Measurements from ENCODE around the gene ANXA5. TPM values are rescaled to one million over a fixed set of nuclear protein-coding genes. Genes with fewer than 3 reads are reported as not detected.

The ANXA5 gene
- total and polyA plus RNA-seq, 2 experiments from 2014 or later: 129 to 181 TPM

- Histone ChIP-seq H3K79me2 (replicated peaks; ENCODE audit: insufficient read depth) (no peaks in the 10 kb centered on the region), H3F3A (replicated peaks; ENCODE audit: low read depth) (no peaks in the 10 kb centered on the region), H3K4me3 (no peak overlapping the region), H3K27ac (ENCODE audit: low read depth) (no peak overlapping the region), H3K27me3 (ENCODE audit: insufficient read depth) (no peaks in the 10 kb centered on the region), H3K4me1 (ENCODE audit: insufficient read depth) (peaks cover 14% of the 10 kb centered on the region), H4K20me1 (replicated peaks; ENCODE audit: insufficient read depth) (no peaks in the 10 kb centered on the region), H3K4me2 (no peak overlapping the region), H3K9me2 (ENCODE audit: insufficient read depth) (no peaks in the 10 kb centered on the region), H3K36me3 (ENCODE audit: insufficient read depth) (no peaks in the 10 kb centered on the region), H2AFZ (no peak overlapping the region)
- H3K4me1 Mint-ChIP-seq: peaks cover 25% of the 10 kb centered on the region
- DNase-seq (ENCODE audit: low spot score) (no peak), ATAC-seq (no peak)
- no peak overlapping the region for H3K4me3 Mint-ChIP-seq
- no peak overlapping the region for H3K27ac Mint-ChIP-seq
- H3K9me3 Mint-ChIP-seq: peaks cover 1% of the 10 kb centered on the region; the same call in 2 of the 3 replicates
- peaks cover 6% of the 10 kb centered on the region for H3K27me3 Mint-ChIP-seq (ENCODE audit: insufficient read depth, low read depth, poor library complexity)
- TF ChIP-seq, protein P1, sequence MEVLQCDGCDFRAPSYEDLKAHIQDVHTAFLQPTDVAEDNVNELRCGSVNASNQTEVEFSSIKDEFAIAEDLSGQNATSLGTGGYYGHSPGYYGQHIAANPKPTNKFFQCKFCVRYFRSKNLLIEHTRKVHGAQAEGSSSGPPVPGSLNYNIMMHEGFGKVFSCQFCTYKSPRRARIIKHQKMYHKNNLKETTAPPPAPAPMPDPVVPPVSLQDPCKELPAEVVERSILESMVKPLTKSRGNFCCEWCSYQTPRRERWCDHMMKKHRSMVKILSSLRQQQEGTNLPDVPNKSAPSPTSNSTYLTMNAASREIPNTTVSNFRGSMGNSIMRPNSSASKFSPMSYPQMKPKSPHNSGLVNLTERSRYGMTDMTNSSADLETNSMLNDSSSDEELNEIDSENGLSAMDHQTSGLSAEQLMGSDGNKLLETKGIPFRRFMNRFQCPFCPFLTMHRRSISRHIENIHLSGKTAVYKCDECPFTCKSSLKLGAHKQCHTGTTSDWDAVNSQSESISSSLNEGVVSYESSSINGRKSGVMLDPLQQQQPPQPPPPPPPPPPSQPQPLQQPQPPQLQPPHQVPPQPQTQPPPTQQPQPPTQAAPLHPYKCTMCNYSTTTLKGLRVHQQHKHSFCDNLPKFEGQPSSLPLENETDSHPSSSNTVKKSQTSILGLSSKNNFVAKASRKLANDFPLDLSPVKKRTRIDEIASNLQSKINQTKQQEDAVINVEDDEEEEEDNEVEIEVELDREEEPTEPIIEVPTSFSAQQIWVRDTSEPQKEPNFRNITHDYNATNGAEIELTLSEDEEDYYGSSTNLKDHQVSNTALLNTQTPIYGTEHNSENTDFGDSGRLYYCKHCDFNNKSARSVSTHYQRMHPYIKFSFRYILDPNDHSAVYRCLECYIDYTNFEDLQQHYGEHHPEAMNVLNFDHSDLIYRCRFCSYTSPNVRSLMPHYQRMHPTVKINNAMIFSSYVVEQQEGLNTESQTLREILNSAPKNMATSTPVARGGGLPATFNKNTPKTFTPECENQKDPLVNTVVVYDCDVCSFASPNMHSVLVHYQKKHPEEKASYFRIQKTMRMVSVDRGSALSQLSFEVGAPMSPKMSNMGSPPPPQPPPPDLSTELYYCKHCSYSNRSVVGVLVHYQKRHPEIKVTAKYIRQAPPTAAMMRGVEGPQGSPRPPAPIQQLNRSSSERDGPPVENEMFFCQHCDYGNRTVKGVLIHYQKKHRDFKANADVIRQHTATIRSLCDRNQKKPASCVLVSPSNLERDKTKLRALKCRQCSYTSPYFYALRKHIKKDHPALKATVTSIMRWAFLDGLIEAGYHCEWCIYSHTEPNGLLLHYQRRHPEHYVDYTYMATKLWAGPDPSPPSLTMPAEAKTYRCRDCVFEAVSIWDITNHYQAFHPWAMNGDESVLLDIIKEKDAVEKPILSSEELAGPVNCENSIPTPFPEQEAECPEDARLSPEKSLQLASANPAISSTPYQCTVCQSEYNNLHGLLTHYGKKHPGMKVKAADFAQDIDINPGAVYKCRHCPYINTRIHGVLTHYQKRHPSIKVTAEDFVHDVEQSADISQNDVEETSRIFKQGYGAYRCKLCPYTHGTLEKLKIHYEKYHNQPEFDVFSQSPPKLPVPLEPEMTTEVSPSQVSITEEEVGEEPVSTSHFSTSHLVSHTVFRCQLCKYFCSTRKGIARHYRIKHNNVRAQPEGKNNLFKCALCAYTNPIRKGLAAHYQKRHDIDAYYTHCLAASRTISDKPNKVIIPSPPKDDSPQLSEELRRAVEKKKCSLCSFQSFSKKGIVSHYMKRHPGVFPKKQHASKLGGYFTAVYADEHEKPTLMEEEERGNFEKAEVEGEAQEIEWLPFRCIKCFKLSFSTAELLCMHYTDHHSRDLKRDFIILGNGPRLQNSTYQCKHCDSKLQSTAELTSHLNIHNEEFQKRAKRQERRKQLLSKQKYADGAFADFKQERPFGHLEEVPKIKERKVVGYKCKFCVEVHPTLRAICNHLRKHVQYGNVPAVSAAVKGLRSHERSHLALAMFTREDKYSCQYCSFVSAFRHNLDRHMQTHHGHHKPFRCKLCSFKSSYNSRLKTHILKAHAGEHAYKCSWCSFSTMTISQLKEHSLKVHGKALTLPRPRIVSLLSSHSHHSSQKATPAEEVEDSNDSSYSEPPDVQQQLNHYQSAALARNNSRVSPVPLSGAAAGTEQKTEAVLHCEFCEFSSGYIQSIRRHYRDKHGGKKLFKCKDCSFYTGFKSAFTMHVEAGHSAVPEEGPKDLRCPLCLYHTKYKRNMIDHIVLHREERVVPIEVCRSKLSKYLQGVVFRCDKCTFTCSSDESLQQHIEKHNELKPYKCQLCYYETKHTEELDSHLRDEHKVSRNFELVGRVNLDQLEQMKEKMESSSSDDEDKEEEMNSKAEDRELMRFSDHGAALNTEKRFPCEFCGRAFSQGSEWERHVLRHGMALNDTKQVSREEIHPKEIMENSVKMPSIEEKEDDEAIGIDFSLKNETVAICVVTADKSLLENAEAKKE (CRISPR knock-in tag; IDR thresholded peaks at IDR 0.05): no peak
- TF ChIP-seq EZH2 (IDR thresholded peaks at IDR 0.05; ENCODE audit: low read depth, unreplicated experiment): no peak
- no peak for TF ChIP-seq CTCF (conservative IDR thresholded peaks at IDR 0.05; ENCODE audit: low read depth in 2 of 2)
- no peak for TF ChIP-seq POLR2AphosphoS5 (IDR thresholded peaks at IDR 0.05; ENCODE audit: low read depth)
- no peak for TF ChIP-seq JUNB (IDR thresholded peaks at IDR 0.05; ENCODE audit: unreplicated experiment)
- TF ChIP-seq ETS1 (IDR thresholded peaks at IDR 0.05): no peak
- TF ChIP-seq STAT1 (IDR thresholded peaks at IDR 0.05; ENCODE audit: unreplicated experiment): no peak
- TF ChIP-seq REST (IDR thresholded peaks at IDR 0.05; ENCODE audit: unreplicated experiment): no peak
- no peak for TF ChIP-seq ZNF114 (CRISPR knock-in tag; IDR thresholded peaks at IDR 0.05)
- no peak for TF ChIP-seq NANOG (IDR thresholded peaks at IDR 0.05; ENCODE audit: borderline replicate concordance)
- H3K36me3 Mint-ChIP-seq (ENCODE audit: low read depth): no peaks in the 10 kb centered on the region
Observed at GRCh38 chr4:121707344-121707743, 10.6 kb upstream of the ANXA5 start.
